Esophagus squamous epithelium (tissue), 4 donors: ENCODE measurements around the gene PHRF1.

Source experiments
- POLR2A ChIP-seq, 4 donors: fragments of 450-650 bp; IDR thresholded peaks; one replicate each; pipeline ENCODE4 v1.6.1; 2017; ENCODE audit warnings: antibody characterized with exemption in 4 of 4, mild to moderate bottlenecking in 4 of 4, moderate library complexity in 3 of 4
- TF ChIP-seq, protein P1 (sequence below), 6 experiments: fragments of 450-650 bp in 4 of 6; fragments of 200-600 bp in 2 of 6; sonication (generic) in 2 of 6; IDR thresholded peaks; one replicate each; pipeline ENCODE4 v1.5.1; 2016 to 2019; ENCODE audit warnings: antibody characterized with exemption in 6 of 6, mild to moderate bottlenecking in 4 of 6, moderate library complexity in 4 of 6

DNA sequence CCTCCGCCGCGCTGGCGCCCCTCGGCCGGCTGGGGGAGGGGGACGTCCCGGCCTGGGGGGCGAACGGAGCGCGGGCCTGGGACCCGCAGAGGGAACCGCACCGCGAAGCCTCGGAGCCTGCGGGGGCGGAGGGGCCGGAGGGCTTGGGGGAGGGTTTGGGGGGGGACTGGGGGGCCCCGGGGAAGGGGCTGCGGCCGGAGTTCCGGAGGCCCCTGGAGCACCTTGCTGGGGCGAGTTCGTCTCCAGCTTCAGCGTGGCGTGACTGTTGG, 51.0 kb downstream of the PHRF1 start:
- TF ChIP-seq, protein P1, sequence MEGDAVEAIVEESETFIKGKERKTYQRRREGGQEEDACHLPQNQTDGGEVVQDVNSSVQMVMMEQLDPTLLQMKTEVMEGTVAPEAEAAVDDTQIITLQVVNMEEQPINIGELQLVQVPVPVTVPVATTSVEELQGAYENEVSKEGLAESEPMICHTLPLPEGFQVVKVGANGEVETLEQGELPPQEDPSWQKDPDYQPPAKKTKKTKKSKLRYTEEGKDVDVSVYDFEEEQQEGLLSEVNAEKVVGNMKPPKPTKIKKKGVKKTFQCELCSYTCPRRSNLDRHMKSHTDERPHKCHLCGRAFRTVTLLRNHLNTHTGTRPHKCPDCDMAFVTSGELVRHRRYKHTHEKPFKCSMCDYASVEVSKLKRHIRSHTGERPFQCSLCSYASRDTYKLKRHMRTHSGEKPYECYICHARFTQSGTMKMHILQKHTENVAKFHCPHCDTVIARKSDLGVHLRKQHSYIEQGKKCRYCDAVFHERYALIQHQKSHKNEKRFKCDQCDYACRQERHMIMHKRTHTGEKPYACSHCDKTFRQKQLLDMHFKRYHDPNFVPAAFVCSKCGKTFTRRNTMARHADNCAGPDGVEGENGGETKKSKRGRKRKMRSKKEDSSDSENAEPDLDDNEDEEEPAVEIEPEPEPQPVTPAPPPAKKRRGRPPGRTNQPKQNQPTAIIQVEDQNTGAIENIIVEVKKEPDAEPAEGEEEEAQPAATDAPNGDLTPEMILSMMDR (IDR thresholded peaks at IDR 0.05) = no peak
- TF ChIP-seq POLR2A (IDR thresholded peaks at IDR 0.05) = no peak
